Mammary epithelial cell (primary cell): Measurements from ENCODE around the gene HEXD.

Experiments used
- CTCF ChIP-seq, 2 donors: IDR thresholded peaks in 1 of 2; conservative IDR thresholded peaks in 1 of 2; 2 replicates each; pipeline ENCODE4 v1.5.1; 2011 to 2012; ENCODE audit warnings: inconsistent platforms in 2 of 2, low read length in 2 of 2, mild to moderate bottlenecking in 2 of 2, control low read depth in 1 of 2, low read depth in 1 of 2; ENCODE audit not compliant: insufficient read depth in 1 of 2; ENCODE audit errors: extremely low read depth in 1 of 2
- EZH2 ChIP-seq: IDR thresholded peaks from 2 replicates; pipeline ENCODE4 v1.6.1; 2012; ENCODE audit warnings: low read length, inconsistent platforms, borderline replicate concordance

DNA sequence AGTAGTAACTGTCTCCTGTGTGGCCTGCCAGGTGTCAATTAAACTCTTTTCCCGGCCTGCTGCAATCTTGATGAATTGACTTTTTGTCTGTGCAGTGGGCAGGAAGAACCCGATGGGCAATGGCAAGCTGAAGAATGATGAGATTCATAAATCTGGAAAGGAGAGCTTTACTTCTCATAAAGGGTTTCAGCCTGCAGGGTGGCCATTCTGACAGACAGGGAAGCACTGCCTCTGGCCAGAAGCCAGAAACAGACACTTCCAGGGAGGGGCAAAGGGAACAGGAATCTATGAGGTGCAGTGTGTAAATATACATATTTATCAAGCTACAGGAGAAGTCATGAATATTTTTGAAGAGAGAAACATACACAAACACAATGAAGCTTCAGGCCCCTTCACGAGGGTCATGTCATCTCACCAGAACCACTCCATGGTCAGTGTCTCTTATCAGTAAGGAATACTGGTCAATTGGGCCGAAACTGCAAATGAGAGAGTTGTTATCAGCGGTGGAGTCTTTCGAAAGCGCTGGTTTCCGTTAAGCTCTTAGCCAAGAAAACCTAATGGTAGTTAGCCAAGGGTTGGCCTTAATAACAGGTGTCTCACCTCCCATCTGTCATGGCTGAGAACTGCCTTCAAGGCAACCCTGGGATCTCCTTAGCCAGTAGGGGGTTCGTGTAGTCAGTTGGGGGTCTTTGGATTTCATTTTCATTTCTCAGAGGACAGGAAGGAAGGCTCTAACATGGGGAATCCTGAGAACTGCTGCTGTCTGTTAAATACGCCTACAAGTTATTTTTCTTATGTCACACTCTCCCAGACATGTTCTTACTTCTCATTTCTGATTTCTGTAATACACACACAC lies 39.2 kb downstream of the HEXD start:
- no peak for TF ChIP-seq CTCF (conservative IDR thresholded peaks at IDR 0.05 in 1 of 2, IDR thresholded peaks at IDR 0.05 in 1 of 2; ENCODE audit: extremely low read depth in 1 of 2, insufficient read depth in 1 of 2, low read depth in 1 of 2, low read length in 2 of 2)
- no peak for TF ChIP-seq EZH2
